Uterus (tissue), 4 donors: ENCODE results near the gene U2AF1L4. TPM values are rescaled to one million over a fixed set of nuclear protein-coding genes. Genes with fewer than 3 reads are reported as not detected.

Experiments used
- total RNA-seq, 4 donors: library from RNA; depleted of rRNA in 3 of 4; stranded (reverse); fragments of >200 nt in 3 of 4; gene quantifications; one replicate each; pipeline versions ENCODE4 v1.1.0 to v1.2.4, GENCODE V29; 2014 to 2023
- donor health status: DM: yes; HTN: yes; CAD: no.

The U2AF1L4 gene
- total RNA-seq, 4 donors from 2014 or later: 6.5 to 116 (median 19.5) TPM

Other genes starting within 250 kb of the U2AF1L4 start
- 10 to 100 TPM in 3 of 4 donors, 1 to 10 TPM in 1; 4.4 to 73.7 (median 39.5) TPM for gene DMKN, start 231.8 kb downstream of the U2AF1L4 start, total RNA-seq
- gene SBSN, start 217.1 kb downstream of the U2AF1L4 start, total RNA-seq: under 1 TPM in 1 of 4 donors, not detected in 3; 0.37 TPM
- not detected for gene GAPDHS, start 212.0 kb downstream of the U2AF1L4 start, total RNA-seq
- 100 to 1,000 TPM in 1 of 4 donors, 10 to 100 TPM in 3; 34.6 to 111 (median 50.0) TPM for gene TMEM147, start 199.8 kb downstream of the U2AF1L4 start, total RNA-seq
- under 1 TPM in 1 of 4 donors, not detected in 3; 0.14 TPM for gene ATP4A, start 181.8 kb downstream of the U2AF1L4 start, total RNA-seq
- gene PMIS2, start 159.2 kb downstream of the U2AF1L4 start, total RNA-seq: not detected
- 10 to 100 TPM in 3 of 4 donors, 1 to 10 TPM in 1; 6.1 to 37.9 (median 17.7) TPM for gene HAUS5, start 132.7 kb downstream of the U2AF1L4 start, total RNA-seq
- 10 to 100 TPM; 23.8 to 60.0 (median 31.5) TPM for gene RBM42, start 116.4 kb downstream of the U2AF1L4 start, total RNA-seq
- 1 to 10 TPM in 1 of 4 donors, under 1 TPM in 1, not detected in 2; 0.48 to 1.6 TPM for gene ETV2, start 103.7 kb downstream of the U2AF1L4 start, total RNA-seq
- 100 to 1,000 TPM in 3 of 4 donors, 10 to 100 TPM in 1; 47.4 to 344 (median 208) TPM for gene COX6B1, start 97.1 kb downstream of the U2AF1L4 start, total RNA-seq
- gene UPK1A, start 78.9 kb downstream of the U2AF1L4 start, total RNA-seq: under 1 TPM in 1 of 4 donors, not detected in 3; 0.91 TPM
- gene ZBTB32, start 40.9 kb downstream of the U2AF1L4 start, total RNA-seq: not detected
- gene KMT2B, start 27.4 kb downstream of the U2AF1L4 start, total RNA-seq: 10 to 100 TPM in 3 of 4 donors, 1 to 10 TPM in 1; 5.0 to 60.8 (median 16.8) TPM
- gene IGFLR1, start 3.0 kb downstream of the U2AF1L4 start, total RNA-seq: 1 to 10 TPM in 3 of 4 donors, under 1 TPM in 1; 0.77 to 5.3 (median 2.2) TPM
- gene PSENEN, start 233 bp upstream of the U2AF1L4 start, total RNA-seq: 10 to 100 TPM in 3 of 4 donors, 1 to 10 TPM in 1; 5.3 to 37.3 (median 18.8) TPM
- 10 to 100 TPM in 3 of 4 donors, 1 to 10 TPM in 1; 6.8 to 31.6 (median 16.9) TPM for gene LIN37, start 3.2 kb upstream of the U2AF1L4 start, total RNA-seq
- gene HSPB6, start 11.6 kb upstream of the U2AF1L4 start, total RNA-seq: 100 to 1,000 TPM in 3 of 4 donors, 10 to 100 TPM in 1; 24.5 to 217 (median 134) TPM
- 10 to 100 TPM in 1 of 4 donors, 1 to 10 TPM in 3; 1.0 to 52.6 (median 4.1) TPM for gene PROSER3, start 12.8 kb upstream of the U2AF1L4 start, total RNA-seq
- gene ARHGAP33, start 30.1 kb upstream of the U2AF1L4 start, total RNA-seq: 10 to 100 TPM in 2 of 4 donors, 1 to 10 TPM in 1, under 1 TPM in 1; 0.26 to 43.4 (median 8.9) TPM
- gene PRODH2, start 67.4 kb upstream of the U2AF1L4 start, total RNA-seq: not detected
- under 1 TPM in 1 of 4 donors, not detected in 3; 0.14 TPM for gene NPHS1, start 107.1 kb upstream of the U2AF1L4 start, total RNA-seq
- gene KIRREL2, start 111.5 kb upstream of the U2AF1L4 start, total RNA-seq: 1 to 10 TPM in 1 of 4 donors, under 1 TPM in 1, not detected in 2; 0.55 to 2.8 TPM
- gene APLP1, start 123.2 kb upstream of the U2AF1L4 start, total RNA-seq: 10 to 100 TPM in 1 of 4 donors, 1 to 10 TPM in 1, not detected in 2; 6.1 to 16.2 TPM
- 10 to 100 TPM in 2 of 4 donors, 1 to 10 TPM in 2; 4.4 to 18.2 (median 9.5) TPM for gene NFKBID, start 155.1 kb upstream of the U2AF1L4 start, total RNA-seq
- 10 to 100 TPM in 1 of 4 donors, 1 to 10 TPM in 2, not detected in 1; 1.6 to 47.1 (median 4.5) TPM for gene HCST, start 157.1 kb upstream of the U2AF1L4 start, total RNA-seq
- 10 to 100 TPM in 3 of 4 donors, 1 to 10 TPM in 1; 1.3 to 25.0 (median 14.9) TPM for gene TYROBP, start 162.9 kb upstream of the U2AF1L4 start, total RNA-seq
- 10 to 100 TPM in 2 of 4 donors, 1 to 10 TPM in 2; 3.1 to 22.4 (median 9.6) TPM for gene LRFN3, start 191.0 kb upstream of the U2AF1L4 start, total RNA-seq
- 10 to 100 TPM; 23.8 to 80.0 (median 43.1) TPM for gene SDHAF1, start 249.8 kb upstream of the U2AF1L4 start, total RNA-seq